ENCODE data around the gene RGS11.
"Not testable (repeated sequence)": the region's sequence is repeated elsewhere in the genome, so short reads cannot be mapped to it uniquely, and the experiment has no call there.

RGS11 gene

DNA sequence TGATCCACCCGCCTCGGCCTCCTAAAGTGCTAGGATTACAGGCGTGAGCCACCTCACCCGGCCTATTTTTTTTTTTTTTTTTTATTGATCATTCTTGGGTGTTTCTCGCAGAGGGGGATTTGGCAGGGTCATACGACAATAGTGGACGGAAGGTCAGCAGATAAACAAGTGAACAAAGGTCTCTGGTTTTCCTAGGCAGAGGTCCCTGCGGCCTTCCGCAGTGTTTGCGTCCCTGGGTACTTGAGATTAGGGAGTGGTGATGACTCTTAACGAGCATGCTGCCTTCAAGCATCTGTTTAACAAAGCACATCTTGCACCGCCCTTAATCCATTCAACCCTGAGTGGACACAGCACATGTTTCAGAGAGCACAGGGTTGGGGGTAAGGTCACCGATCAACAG, 17.7 kb downstream of the RGS11 start:
- H3K4me1 ChIP-seq; H3K4me3 ChIP-seq; in situ Hi-C loops (cut with MboI; ENCODE audit: low sequenced_read_pairs); H3K9me3 ChIP-seq; DNase-seq (ENCODE audit: low spot score in 2 of 2); H3K36me3 ChIP-seq (replicated peaks); H3K27me3 ChIP-seq (ENCODE audit: low read depth): not testable (repeated sequence)

DNA sequence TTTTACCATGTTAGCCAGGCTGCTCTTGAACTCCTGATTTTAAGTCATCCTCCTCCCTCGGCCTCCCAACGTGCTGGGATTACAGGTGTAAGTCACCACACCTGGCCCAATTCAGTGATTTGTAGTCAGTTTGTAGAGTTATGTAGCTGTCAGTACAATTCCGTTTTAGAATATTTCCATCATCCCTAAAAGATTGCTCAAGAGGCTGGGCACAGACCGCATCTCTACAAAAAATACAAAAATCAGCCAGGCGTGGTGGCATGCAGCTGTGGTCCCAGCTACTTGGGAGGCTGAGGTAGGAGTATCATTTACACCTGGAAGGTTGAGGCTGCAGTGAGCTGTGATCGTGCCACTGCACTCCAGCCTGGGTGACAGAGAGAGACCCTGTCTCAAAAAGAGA, 20.6 kb downstream of the RGS11 start:
- in situ Hi-C loops (cut with MboI; ENCODE audit: low sequenced_read_pairs) = no loop called here
- Histone ChIP-seq H3K36me3 (replicated peaks) (peaks cover 6% of the 10 kb centered on the region), H3K4me3 (no peak overlapping the region), H3K4me1 (no peaks in the 10 kb centered on the region), H3K9me3 (no peaks in the 10 kb centered on the region), H3K27me3 (ENCODE audit: low read depth) (no peaks in the 10 kb centered on the region)
- no peak for DNase-seq (ENCODE audit: low spot score in 2 of 2)

- no peaks in the 10 kb centered on the region for H3K4me1 ChIP-seq
- in situ Hi-C loops (cut with MboI; ENCODE audit: low sequenced_read_pairs) = no loop called here
- H3K36me3 ChIP-seq (replicated peaks) = peaks cover 6% of the 10 kb centered on the region
- H3K4me3 ChIP-seq = no peak overlapping the region
- no peaks in the 10 kb centered on the region for H3K9me3 ChIP-seq
- H3K27me3 ChIP-seq (ENCODE audit: low read depth) = no peaks in the 10 kb centered on the region
- no peak for DNase-seq (ENCODE audit: low spot score in 2 of 2)
Observed at GRCh38 chr16:254461-254860, 21.3 kb downstream of the RGS11 start.

GRCh38 chr16:253833-254232, 21.9 kb downstream of the RGS11 start:
- Histone ChIP-seq H3K4me3 (no peak overlapping the region), H3K4me1 (no peaks in the 10 kb centered on the region), H3K27me3 (ENCODE audit: low read depth) (no peaks in the 10 kb centered on the region), H3K9me3 (no peaks in the 10 kb centered on the region), H3K36me3 (replicated peaks) (peaks cover 6% of the 10 kb centered on the region)
- no peak for DNase-seq (ENCODE audit: low spot score in 2 of 2)
- in situ Hi-C loops (cut with MboI; ENCODE audit: low sequenced_read_pairs) = no loop called here

DNA sequence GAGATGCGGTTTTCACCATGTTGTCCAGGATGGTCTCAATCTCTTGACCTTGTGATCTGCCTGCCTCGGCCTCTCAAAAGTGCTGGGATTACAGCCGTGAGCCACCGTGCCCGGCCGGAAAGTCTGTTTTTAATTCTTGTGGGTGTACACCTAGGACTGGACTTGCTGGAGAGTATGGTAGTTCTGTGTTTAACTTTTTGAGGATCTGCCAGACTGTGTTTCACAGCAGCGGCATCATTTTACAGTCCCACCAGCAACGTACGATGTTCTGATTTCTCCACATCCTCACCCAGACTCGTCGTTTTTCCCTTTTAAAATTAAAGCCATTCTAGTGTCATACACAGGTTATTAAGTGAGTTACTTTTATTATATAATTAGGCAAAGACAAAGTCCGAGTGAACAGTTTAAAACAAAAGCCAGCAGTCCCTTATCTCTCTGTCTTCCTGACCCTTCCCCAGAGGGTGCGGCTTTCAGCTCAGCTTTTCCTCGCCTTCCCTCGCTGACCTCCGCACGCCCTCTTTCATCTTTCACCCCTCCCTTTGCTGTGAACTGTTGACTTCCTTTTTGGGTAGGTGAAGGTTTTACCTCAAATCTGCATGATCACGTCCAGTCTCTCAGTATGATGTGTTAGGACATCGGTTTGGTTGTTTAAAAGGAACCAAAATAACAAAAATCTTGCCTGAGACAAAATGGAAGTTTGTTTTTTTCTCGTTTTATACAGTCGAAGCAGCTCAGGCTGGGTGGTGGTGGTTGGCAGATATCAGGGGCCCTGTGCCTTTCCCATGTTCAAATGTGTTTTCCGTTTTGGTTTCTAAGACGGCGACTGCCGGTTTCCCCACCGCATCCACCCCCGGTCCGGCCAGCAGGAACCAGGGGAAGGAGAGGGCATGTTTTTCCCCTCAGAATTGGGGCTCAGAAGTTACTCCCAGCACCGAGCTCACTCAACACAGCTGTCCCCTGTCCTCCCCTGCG, 23.1 kb downstream of the RGS11 start:
- in situ Hi-C loops (cut with MboI; ENCODE audit: low sequenced_read_pairs) = no loop called here
- peaks cover 6% of the 10 kb centered on the region for H3K36me3 ChIP-seq (replicated peaks)
- no peaks in the 10 kb centered on the region for H3K4me1 ChIP-seq
- H3K27me3 ChIP-seq (ENCODE audit: low read depth) = no peaks in the 10 kb centered on the region
- no peaks in the 10 kb centered on the region for H3K9me3 ChIP-seq
- H3K4me3 ChIP-seq = no peak overlapping the region
- no peak for DNase-seq (ENCODE audit: low spot score in 2 of 2)

- Histone ChIP-seq H3K4me1 (no peaks in the 10 kb centered on the region), H3K9me3 (no peaks in the 10 kb centered on the region), H3K36me3 (replicated peaks) (no peaks in the 10 kb centered on the region; the same call in 1 of the 2 replicates), H3K4me3 (no peak overlapping the region), H3K27me3 (ENCODE audit: low read depth) (no peaks in the 10 kb centered on the region)
- in situ Hi-C loops (cut with MboI; ENCODE audit: low sequenced_read_pairs) = no loop called here
- DNase-seq (ENCODE audit: low spot score in 2 of 2) = no peak
Observed at GRCh38 chr16:249431-249830, 26.3 kb downstream of the RGS11 start.

GRCh38 chr16:247027-247426, 28.7 kb downstream of the RGS11 start:
- Histone ChIP-seq H3K9me3 (no peaks in the 10 kb centered on the region), H3K4me1 (no peaks in the 10 kb centered on the region), H3K36me3 (replicated peaks) (no peaks in the 10 kb centered on the region), H3K27me3 (ENCODE audit: low read depth) (no peaks in the 10 kb centered on the region), H3K4me3 (no peak overlapping the region)
- in situ Hi-C loops (cut with MboI; ENCODE audit: low sequenced_read_pairs) = no loop called here
- no peak for DNase-seq (ENCODE audit: low spot score in 2 of 2)

GRCh38 chr16:245105-245504, 30.6 kb downstream of the RGS11 start:
- in situ Hi-C loops (cut with MboI; ENCODE audit: low sequenced_read_pairs) = no loop called here
- Histone ChIP-seq H3K4me1 (no peaks in the 10 kb centered on the region), H3K36me3 (replicated peaks) (no peaks in the 10 kb centered on the region), H3K4me3 (no peak overlapping the region), H3K9me3 (no peaks in the 10 kb centered on the region), H3K27me3 (ENCODE audit: low read depth) (no peaks in the 10 kb centered on the region)
- no peak for DNase-seq (ENCODE audit: low spot score in 2 of 2)

DNA sequence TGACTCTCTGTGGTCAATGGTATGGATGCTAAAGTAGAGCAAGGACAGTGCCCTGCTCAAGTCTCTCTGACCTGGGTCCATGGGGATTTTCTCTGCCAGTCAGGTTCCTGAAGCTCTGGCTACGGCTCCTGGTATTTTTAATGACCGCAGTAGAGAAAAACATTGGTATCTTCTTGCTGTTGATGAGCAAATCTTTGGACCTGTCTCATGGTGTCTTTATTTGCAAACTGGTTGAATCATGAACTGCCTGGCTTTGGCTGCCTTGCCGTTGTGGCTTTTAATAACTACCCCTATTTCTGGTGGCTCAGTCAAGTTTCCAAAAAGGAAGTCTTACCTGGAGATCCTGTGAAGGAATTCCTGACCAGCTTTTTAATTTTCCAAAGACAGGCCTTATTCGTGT, 32.4 kb downstream of the RGS11 start:
- DNase-seq (ENCODE audit: low spot score in 2 of 2) = no peak
- Histone ChIP-seq H3K36me3 (replicated peaks) (no peaks in the 10 kb centered on the region), H3K4me3 (no peak overlapping the region), H3K27me3 (ENCODE audit: low read depth) (no peaks in the 10 kb centered on the region), H3K9me3 (no peaks in the 10 kb centered on the region), H3K4me1 (no peaks in the 10 kb centered on the region)
- in situ Hi-C loops (cut with MboI; ENCODE audit: low sequenced_read_pairs) = no loop called here

DNA sequence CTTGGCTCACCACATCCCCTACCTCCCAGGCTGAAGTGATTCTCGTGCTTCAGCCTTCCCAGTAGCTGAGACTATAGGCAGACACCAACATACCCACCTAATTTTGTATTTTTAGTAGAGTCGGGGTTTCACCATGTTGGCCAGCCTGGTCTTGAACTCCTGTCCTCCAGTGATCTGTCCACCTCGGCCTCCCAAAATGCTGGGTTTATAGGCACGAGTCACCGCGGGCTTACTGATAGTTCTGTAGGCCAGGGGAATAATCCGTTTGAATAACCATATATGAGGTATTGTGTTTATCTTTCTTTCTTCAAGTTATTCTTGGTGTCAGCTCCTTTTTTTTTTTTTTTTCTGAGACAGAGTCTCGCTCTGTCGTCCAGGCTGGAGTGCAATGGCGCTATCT, 33.5 kb downstream of the RGS11 start:
- H3K4me3 ChIP-seq = no peak overlapping the region
- H3K9me3 ChIP-seq = no peaks in the 10 kb centered on the region
- H3K27me3 ChIP-seq (ENCODE audit: low read depth) = no peaks in the 10 kb centered on the region
- in situ Hi-C loops (cut with MboI; ENCODE audit: low sequenced_read_pairs) = no loop called here
- no peak for DNase-seq (ENCODE audit: low spot score in 2 of 2)
- no peaks in the 10 kb centered on the region for H3K4me1 ChIP-seq
- no peaks in the 10 kb centered on the region for H3K36me3 ChIP-seq (replicated peaks)

GRCh38 chr16:240559-240958, 35.2 kb downstream of the RGS11 start:
- 0 out of 2 replicates have a peak, but pooled peaks cover 2% of the 10 kb centered on the region for H3K4me1 ChIP-seq
- DNase-seq (ENCODE audit: low spot score in 2 of 2) = no peak
- H3K4me3 ChIP-seq = no peak overlapping the region
- in situ Hi-C loops (cut with MboI; ENCODE audit: low sequenced_read_pairs) = no loop called here
- no peaks in the 10 kb centered on the region; the same call in 1 of the 2 replicates for H3K9me3 ChIP-seq
- H3K36me3 ChIP-seq (replicated peaks) = no peaks in the 10 kb centered on the region
- no peaks in the 10 kb centered on the region for H3K27me3 ChIP-seq (ENCODE audit: low read depth)

GRCh38 chr16:239948-240277, 35.8 kb downstream of the RGS11 start:
- 0 out of 2 replicates have a peak, but pooled peaks cover 2% of the 10 kb centered on the region for H3K4me1 ChIP-seq
- no peaks in the 10 kb centered on the region for H3K27me3 ChIP-seq (ENCODE audit: low read depth)
- DNase-seq (ENCODE audit: low spot score in 2 of 2) = no peak
- H3K36me3 ChIP-seq (replicated peaks) = no peaks in the 10 kb centered on the region
- in situ Hi-C loops (cut with MboI; ENCODE audit: low sequenced_read_pairs) = no loop called here
- H3K4me3 ChIP-seq = no peak overlapping the region
- no peaks in the 10 kb centered on the region; the same call in 1 of the 2 replicates for H3K9me3 ChIP-seq

DNA sequence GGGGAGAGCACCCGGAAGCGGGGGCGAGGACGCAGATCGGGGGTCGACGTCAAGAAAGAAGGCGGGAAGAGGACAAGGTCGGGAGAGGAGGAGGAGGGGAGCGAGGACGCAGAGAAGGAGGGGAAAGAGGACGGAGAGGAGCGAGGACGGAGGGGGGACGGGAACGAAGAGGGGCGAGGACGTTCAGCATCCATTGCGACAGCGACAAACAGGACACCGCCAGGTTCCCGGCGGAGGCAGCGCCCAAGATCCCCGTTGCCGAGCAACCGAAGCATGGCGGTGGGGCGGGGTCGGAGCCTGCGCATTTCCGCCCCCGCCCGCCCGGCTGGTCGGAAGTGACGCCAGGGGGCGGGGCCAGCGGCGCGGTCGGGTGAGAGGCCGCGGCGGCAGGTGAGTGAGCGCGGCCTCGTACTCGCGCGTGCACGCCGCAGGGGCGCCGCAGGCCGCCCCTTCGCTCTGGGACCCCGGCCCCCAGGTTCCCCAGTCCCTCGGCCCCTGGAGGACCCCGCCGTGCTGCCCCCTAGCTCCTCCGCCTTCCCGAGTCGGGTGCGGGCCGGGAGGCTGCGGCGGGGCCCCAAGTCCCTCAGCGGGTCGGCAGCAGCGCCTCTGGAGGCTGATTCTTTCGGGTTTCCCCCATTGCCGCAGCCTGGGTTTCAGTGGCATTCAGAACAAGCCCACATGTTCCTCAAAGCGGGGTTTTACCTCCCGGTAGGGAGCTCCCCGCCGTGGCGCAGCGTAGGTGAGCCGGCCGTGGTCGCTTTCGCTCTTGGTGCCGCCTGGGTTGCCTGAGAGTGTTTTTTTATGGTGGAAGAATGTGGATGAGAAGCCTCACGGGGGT, 41.1 kb downstream of the RGS11 start, which contains the start of gene FAM234A:
Gene FAM234A (plus strand): TSS at position 354 of the 838 bp plus-strand sequence. CDS start 19,593 bp downstream, outside the sequence.
- Histone ChIP-seq H3K27me3 (ENCODE audit: low read depth) (no peaks in the 10 kb centered on the region), H3K36me3 (replicated peaks) (no peaks in the 10 kb centered on the region), H3K9me3 (no peaks in the 10 kb centered on the region; the same call in 1 of the 2 replicates), H3K4me1 (0 out of 2 replicates have a peak, but pooled peaks cover 2% of the 10 kb centered on the region), H3K4me3 (peak within 1 kb of the TSS; percentile 75)
- in situ Hi-C loops (cut with MboI; ENCODE audit: low sequenced_read_pairs) = no loop called here
- DNase-seq (ENCODE audit: low spot score in 2 of 2) = peak; percentile 84 to 96

DNA sequence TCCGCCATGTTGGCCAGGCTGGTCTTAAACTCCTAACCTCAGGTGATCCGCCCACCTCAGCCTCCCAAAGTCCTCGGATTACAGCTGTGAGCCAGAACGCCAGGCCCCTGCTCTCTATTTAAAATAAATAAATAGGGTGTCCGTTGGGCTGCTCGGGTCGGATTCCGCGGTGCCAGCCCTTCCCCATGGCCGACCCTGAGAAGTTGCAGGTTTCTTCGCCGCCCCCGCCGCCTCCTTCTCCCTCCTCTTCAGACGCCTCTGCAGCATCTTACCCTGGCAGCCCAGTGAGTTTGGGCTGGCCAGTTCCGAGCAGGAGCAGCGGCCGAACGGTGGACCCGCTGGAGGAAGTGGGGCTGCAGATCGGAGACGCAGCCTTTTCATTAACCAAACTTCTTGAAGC, 44.8 kb downstream of the RGS11 start:
- DNase-seq (ENCODE audit: low spot score in 2 of 2) = no peak
- Histone ChIP-seq H3K36me3 (replicated peaks) (peaks cover 20% of the 10 kb centered on the region), H3K9me3 (no peaks in the 10 kb centered on the region), H3K27me3 (ENCODE audit: low read depth) (no peaks in the 10 kb centered on the region), H3K4me3 (no peak overlapping the region), H3K4me1 (peaks cover 14% of the 10 kb centered on the region)
- in situ Hi-C loops (cut with MboI; ENCODE audit: low sequenced_read_pairs) = no loop called here

Data from HAP-1 (cell line).